Epidermal melanocyte (primary cell): ENCODE data around the gene CBX8.

Experiments
- DNase-seq: peaks from one replicate; pipeline ENCODE4 v3.0.0; 2011; ENCODE audit warnings: low spot score; ENCODE audit not compliant: insufficient read length

The CBX8 gene

GRCh38 chr17:79796763-79797491, at the start of gene CBX8:
Gene CBX8, minus strand, starts transcription at chr17:79797077. Its CDS starts 79 bp downstream, at chr17:79796998.
- DNase-seq = peak; percentile 99

GRCh38 chr17:79845601-79845949, 48.7 kb upstream of the CBX8 start:
- no peak for DNase-seq

GRCh38 chr17:79844869-79845600, 48.2 kb upstream of the CBX8 start:
- DNase-seq = peak; percentile 87

- DNase-seq = peak; percentile 86
These were observed 47.2 kb upstream of the CBX8 start for GRCh38 chr17:79843816-79844800.

- DNase-seq = no peak
These were observed 46.6 kb upstream of the CBX8 start for GRCh38 chr17:79843474-79843815.

GRCh38 chr17:79842656-79843473, 46.0 kb upstream of the CBX8 start:
- DNase-seq = no peak

GRCh38 chr17:79842136-79842655, 45.3 kb upstream of the CBX8 start:
- no peak for DNase-seq

- no peak for DNase-seq
These were observed 44.7 kb upstream of the CBX8 start for GRCh38 chr17:79841369-79842135.

GRCh38 chr17:79840989-79841286, 44.1 kb upstream of the CBX8 start:
- DNase-seq = no peak

GRCh38 chr17:79840269-79840988, 43.6 kb upstream of the CBX8 start:
- no peak for DNase-seq

- peak; percentile 95 for DNase-seq
These were observed 42.7 kb upstream of the CBX8 start, which contains the start of gene CBX4 for GRCh38 chr17:79839356-79840268. Gene CBX4, minus strand, starts transcription at chr17:79839440. Its CDS starts 189 bp downstream, at chr17:79839251.

GRCh38 chr17:79838522-79839274, 41.8 kb upstream of the CBX8 start:
- peak; percentile 64 for DNase-seq

GRCh38 chr17:79837888-79838521, 41.1 kb upstream of the CBX8 start:
- DNase-seq = no peak

- DNase-seq = no peak
These were observed 40.4 kb upstream of the CBX8 start for GRCh38 chr17:79836972-79837887.

- DNase-seq = no peak
These were observed 39.7 kb upstream of the CBX8 start for GRCh38 chr17:79836510-79836971.

- DNase-seq = no peak
These were observed 39.2 kb upstream of the CBX8 start for GRCh38 chr17:79835953-79836509.
